Neural cell (in vitro differentiated cells): ENCODE measurements around the gene MAP3K7. TPM values are rescaled to one million over a fixed set of nuclear protein-coding genes. Genes with fewer than 3 reads are reported as not detected.

ENCODE experiments used
- H2AFZ ChIP-seq: fragments of 200-600, 300-800 bp; sonication (generic), shearing (Covaris generic); 2 replicates; pipeline ENCODE4 v1.6.0; 2014; ENCODE audit warnings: low read depth, mild to moderate bottlenecking, antibody characterized with exemption, low read length, moderate library complexity
- H3F3A ChIP-seq: fragments of 200-600 bp; shearing (Covaris generic); 2 replicates; pipeline ENCODE4 v1.6.1; 2016; ENCODE audit warnings: mild to moderate bottlenecking, moderate library complexity, mixed read lengths, antibody characterized with exemption, low read length; ENCODE audit not compliant: insufficient read depth, poor library complexity, severe bottlenecking
- H3K27ac ChIP-seq: fragments of 200-600, 300-800 bp; sonication (generic), shearing (Covaris generic); 2 replicates; pipeline ENCODE4 v1.5.1; 2014; ENCODE audit warnings: mild to moderate bottlenecking, low read length, moderate library complexity
- H3K27me3 ChIP-seq: fragments of 300-800, 200-600 bp; sonication (generic), shearing (Covaris generic); 2 replicates; pipeline ENCODE4 v1.6.0; 2014; ENCODE audit warnings: mild to moderate bottlenecking, low read depth, low read length, moderate library complexity; ENCODE audit not compliant: insufficient read depth
- H3K36me3 ChIP-seq: fragments of 300-800, 200-600 bp; sonication (generic), shearing (Covaris generic); 2 replicates; pipeline ENCODE4 v1.5.1; 2014; ENCODE audit warnings: mild to moderate bottlenecking, antibody characterized with exemption, low read length, moderate library complexity; ENCODE audit not compliant: insufficient read depth
- H3K4me2 ChIP-seq: fragments of 300-800, 200-600 bp; sonication (generic), shearing (Covaris generic); 2 replicates; pipeline ENCODE4 v1.6.0; 2014; ENCODE audit warnings: mild to moderate bottlenecking, low read length
- H3K4me3 ChIP-seq: fragments of 300-800, 200-600 bp; sonication (generic), shearing (Covaris generic); 2 replicates; pipeline ENCODE4 v1.5.1; 2014; ENCODE audit warnings: mild to moderate bottlenecking, low read length, moderate library complexity
- H3K79me2 ChIP-seq: fragments of 200-600 bp; shearing (Covaris generic); replicated peaks from 2 replicates; pipeline ENCODE4 v1.6.0; 2014; ENCODE audit warnings: mild to moderate bottlenecking, low read length, moderate library complexity; ENCODE audit not compliant: insufficient read depth
- H3K9ac ChIP-seq: fragments of 300-800, 200-600 bp; sonication (generic), shearing (Covaris generic); 2 replicates; pipeline ENCODE4 v1.6.1; 2016; ENCODE audit warnings: mild to moderate bottlenecking, low read length, mixed read lengths
- H3K9me2 ChIP-seq: fragments of 200-600 bp; shearing (Covaris generic); 2 replicates; pipeline ENCODE4 v1.6.1; 2016; ENCODE audit warnings: mild to moderate bottlenecking, low read length, mixed read lengths; ENCODE audit not compliant: insufficient read depth
- H3K9me3 ChIP-seq: fragments of 200-600, 300-800 bp; sonication (generic), shearing (Covaris generic); 2 replicates; pipeline ENCODE4 v1.6.1; 2016; ENCODE audit warnings: mild to moderate bottlenecking, mixed run types, low read length, moderate library complexity, mixed read lengths
- H4K20me1 ChIP-seq: fragments of 200-600 bp; shearing (Covaris generic); 2 replicates; pipeline ENCODE4 v1.6.1; 2016; ENCODE audit warnings: mild to moderate bottlenecking, mixed run types; ENCODE audit not compliant: insufficient read depth
- EP300 ChIP-seq: fragments of 450-650 bp; conservative IDR thresholded peaks from 2 replicates; pipeline ENCODE4 v1.6.1; 2014; ENCODE audit warnings: antibody characterized with exemption, mild to moderate bottlenecking, moderate library complexity; ENCODE audit not compliant: poor library complexity, severe bottlenecking
- EZH2 ChIP-seq: fragments of 200-600, 300-800 bp; shearing (Covaris generic), sonication (generic); IDR thresholded peaks from 2 replicates; pipeline ENCODE4 v1.6.1; 2014; ENCODE audit warnings: antibody characterized with exemption, low read length, borderline replicate concordance, mild to moderate bottlenecking; ENCODE audit not compliant: insufficient read depth, poor library complexity, severe bottlenecking
- MXI1 ChIP-seq: fragments of 450-650 bp; conservative IDR thresholded peaks from 2 replicates; pipeline ENCODE4 v1.6.1; 2014; ENCODE audit warnings: antibody characterized with exemption, mild to moderate bottlenecking; ENCODE audit not compliant: poor library complexity, severe bottlenecking
- POLR2AphosphoS5 ChIP-seq: IDR thresholded peaks from 2 replicates; pipeline ENCODE4 v1.6.1; 2012
- RAD21 ChIP-seq: fragments of 450-650 bp; conservative IDR thresholded peaks from 2 replicates; pipeline ENCODE4 v1.6.1; 2014; ENCODE audit warnings: antibody characterized with exemption, mild to moderate bottlenecking, moderate library complexity
- SMC3 ChIP-seq: fragments of 450-650 bp; conservative IDR thresholded peaks from 2 replicates; pipeline ENCODE4 v1.6.1; 2014; ENCODE audit warnings: antibody characterized with exemption, mild to moderate bottlenecking, moderate library complexity; ENCODE audit not compliant: poor library complexity
- TAF1 ChIP-seq: IDR thresholded peaks from 2 replicates; pipeline ENCODE4 v1.6.1; 2012; ENCODE audit warnings: low read depth
- polyA plus RNA-seq: library from polyadenylated mRNA; depleted of rRNA; stranded (reverse); fragments of >200 nt; gene quantifications from 2 replicates; pipeline ENCODE4 v1.2.3, GENCODE V29; 2014
- TF ChIP-seq, protein P1 (sequence below): IDR thresholded peaks from 2 replicates; pipeline ENCODE4 v1.6.1; 2012; ENCODE audit warnings: borderline replicate concordance

Gene MAP3K7
- polyA plus RNA-seq, 1 donor from 2014 or later = 71.6 TPM

DNA sequence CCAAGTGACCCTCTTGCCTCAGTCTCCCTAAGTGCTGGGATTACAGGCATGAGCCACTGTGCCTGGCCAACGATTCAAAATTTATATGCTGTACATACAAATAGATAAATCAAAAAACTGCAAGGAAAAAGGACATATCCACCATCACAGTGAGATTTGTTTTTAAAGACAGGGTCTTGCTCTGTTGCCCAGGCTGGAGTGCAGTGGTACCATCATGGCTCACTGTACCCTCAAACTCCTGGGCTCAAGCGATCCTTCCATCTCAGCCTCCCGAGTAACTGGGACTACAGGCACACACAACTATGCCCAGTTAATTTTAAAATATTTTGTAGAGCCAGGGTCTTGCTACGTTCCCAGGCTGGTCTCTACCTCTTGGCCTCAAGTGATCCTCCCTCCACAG, 61.5 kb downstream of the MAP3K7 start:
- Histone ChIP-seq H3K4me2 (no peak overlapping the region), H3F3A (no peaks in the 10 kb centered on the region), H3K79me2 (no peaks in the 10 kb centered on the region), H4K20me1 (no peaks in the 10 kb centered on the region), H3K27me3 (no peaks in the 10 kb centered on the region), H3K36me3 (peaks cover 5% of the 10 kb centered on the region), H3K9ac (no peak overlapping the region), H3K27ac (no peak overlapping the region), H2AFZ (no peak overlapping the region), H3K9me3 (no peaks in the 10 kb centered on the region), H3K9me2 (no peaks in the 10 kb centered on the region), H3K4me3 (no peak overlapping the region)
- TF ChIP-seq EZH2 = no peak
- TF ChIP-seq POLR2AphosphoS5 = no peak
- TF ChIP-seq SMC3 = no peak

DNA sequence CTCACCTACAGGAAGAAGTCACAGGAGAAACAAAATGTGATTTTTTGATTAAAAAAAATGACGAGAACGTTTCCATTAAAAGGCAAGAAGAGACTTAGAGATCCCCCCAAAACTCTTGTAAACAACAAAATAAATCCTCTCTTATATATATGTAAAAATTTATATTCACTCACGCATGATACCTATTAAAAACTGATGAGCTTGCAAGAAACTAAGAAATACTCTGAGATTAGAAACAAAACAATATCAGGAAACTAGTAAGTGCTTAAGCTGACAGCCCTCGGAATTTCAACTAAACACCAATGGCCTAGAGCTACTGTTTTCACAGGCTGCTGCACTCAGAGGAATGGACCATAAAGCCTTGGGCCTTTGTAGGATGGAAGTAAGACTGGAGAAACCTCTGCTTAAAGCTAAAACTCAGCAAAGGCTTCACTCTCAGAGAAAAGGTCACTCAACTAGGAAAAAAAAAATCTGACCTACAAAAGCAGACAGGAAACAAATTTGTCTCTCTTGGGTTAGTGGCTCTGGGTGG, 63.0 kb downstream of the MAP3K7 start:
- no peaks in the 10 kb centered on the region for H3K9me2 ChIP-seq
- no peaks in the 10 kb centered on the region for H3K9me3 ChIP-seq
- no peak overlapping the region for H3K4me2 ChIP-seq
- no peak overlapping the region for H2AFZ ChIP-seq
- H3F3A ChIP-seq = no peaks in the 10 kb centered on the region
- no peak overlapping the region for H3K4me3 ChIP-seq
- peaks cover 5% of the 10 kb centered on the region for H3K36me3 ChIP-seq
- H3K9ac ChIP-seq = no peak overlapping the region
- H3K27ac ChIP-seq = no peak overlapping the region
- no peaks in the 10 kb centered on the region for H3K79me2 ChIP-seq
- no peaks in the 10 kb centered on the region for H4K20me1 ChIP-seq
- H3K27me3 ChIP-seq = no peaks in the 10 kb centered on the region
- TF ChIP-seq SMC3 = no peak
- no peak for TF ChIP-seq EZH2

DNA sequence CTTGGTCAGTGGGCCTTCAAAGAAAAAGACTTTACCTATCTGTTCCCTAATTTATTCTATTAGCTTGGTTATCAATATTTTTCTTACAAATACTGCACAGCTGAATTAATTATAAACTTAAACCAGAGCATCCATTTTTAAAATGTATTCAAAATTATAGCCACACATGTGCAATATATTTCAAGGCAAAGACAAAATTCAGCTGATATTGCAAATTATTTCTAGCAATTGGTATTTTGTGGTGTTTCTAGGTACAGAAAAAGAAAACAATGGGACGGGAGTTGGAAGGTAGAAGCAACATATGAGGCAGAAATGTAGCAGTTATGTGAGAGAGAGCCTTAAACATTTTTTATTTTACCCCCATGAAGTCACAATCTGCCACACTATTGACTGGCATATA, 64.9 kb downstream of the MAP3K7 start:
- H3K9me2 ChIP-seq = no peaks in the 10 kb centered on the region
- H3K36me3 ChIP-seq = peaks cover 5% of the 10 kb centered on the region

More for the DNA sequence above, 64.9 kb downstream of the MAP3K7 start:
- no peak overlapping the region for H3K4me2 ChIP-seq
- no peaks in the 10 kb centered on the region for H4K20me1 ChIP-seq
- H3K9ac ChIP-seq = no peak overlapping the region
- H3F3A ChIP-seq = no peaks in the 10 kb centered on the region
- no peaks in the 10 kb centered on the region for H3K9me3 ChIP-seq
- H2AFZ ChIP-seq = no peak overlapping the region
- H3K4me3 ChIP-seq = no peak overlapping the region
- H3K27ac ChIP-seq = no peak overlapping the region
- no peak for TF ChIP-seq POLR2AphosphoS5
- no peak for TF ChIP-seq EP300
- no peak for TF ChIP-seq SMC3
- TF ChIP-seq, protein P1, sequence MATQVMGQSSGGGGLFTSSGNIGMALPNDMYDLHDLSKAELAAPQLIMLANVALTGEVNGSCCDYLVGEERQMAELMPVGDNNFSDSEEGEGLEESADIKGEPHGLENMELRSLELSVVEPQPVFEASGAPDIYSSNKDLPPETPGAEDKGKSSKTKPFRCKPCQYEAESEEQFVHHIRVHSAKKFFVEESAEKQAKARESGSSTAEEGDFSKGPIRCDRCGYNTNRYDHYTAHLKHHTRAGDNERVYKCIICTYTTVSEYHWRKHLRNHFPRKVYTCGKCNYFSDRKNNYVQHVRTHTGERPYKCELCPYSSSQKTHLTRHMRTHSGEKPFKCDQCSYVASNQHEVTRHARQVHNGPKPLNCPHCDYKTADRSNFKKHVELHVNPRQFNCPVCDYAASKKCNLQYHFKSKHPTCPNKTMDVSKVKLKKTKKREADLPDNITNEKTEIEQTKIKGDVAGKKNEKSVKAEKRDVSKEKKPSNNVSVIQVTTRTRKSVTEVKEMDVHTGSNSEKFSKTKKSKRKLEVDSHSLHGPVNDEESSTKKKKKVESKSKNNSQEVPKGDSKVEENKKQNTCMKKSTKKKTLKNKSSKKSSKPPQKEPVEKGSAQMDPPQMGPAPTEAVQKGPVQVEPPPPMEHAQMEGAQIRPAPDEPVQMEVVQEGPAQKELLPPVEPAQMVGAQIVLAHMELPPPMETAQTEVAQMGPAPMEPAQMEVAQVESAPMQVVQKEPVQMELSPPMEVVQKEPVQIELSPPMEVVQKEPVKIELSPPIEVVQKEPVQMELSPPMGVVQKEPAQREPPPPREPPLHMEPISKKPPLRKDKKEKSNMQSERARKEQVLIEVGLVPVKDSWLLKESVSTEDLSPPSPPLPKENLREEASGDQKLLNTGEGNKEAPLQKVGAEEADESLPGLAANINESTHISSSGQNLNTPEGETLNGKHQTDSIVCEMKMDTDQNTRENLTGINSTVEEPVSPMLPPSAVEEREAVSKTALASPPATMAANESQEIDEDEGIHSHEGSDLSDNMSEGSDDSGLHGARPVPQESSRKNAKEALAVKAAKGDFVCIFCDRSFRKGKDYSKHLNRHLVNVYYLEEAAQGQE = no peak
- no peak for TF ChIP-seq TAF1
- no peak for TF ChIP-seq MXI1
- no peak for TF ChIP-seq EZH2
- no peak for TF ChIP-seq RAD21
- H3K79me2 ChIP-seq = no peaks in the 10 kb centered on the region
- no peaks in the 10 kb centered on the region for H3K27me3 ChIP-seq
